ENCODE data around the gene KRT73.

Gene KRT73

DNA sequence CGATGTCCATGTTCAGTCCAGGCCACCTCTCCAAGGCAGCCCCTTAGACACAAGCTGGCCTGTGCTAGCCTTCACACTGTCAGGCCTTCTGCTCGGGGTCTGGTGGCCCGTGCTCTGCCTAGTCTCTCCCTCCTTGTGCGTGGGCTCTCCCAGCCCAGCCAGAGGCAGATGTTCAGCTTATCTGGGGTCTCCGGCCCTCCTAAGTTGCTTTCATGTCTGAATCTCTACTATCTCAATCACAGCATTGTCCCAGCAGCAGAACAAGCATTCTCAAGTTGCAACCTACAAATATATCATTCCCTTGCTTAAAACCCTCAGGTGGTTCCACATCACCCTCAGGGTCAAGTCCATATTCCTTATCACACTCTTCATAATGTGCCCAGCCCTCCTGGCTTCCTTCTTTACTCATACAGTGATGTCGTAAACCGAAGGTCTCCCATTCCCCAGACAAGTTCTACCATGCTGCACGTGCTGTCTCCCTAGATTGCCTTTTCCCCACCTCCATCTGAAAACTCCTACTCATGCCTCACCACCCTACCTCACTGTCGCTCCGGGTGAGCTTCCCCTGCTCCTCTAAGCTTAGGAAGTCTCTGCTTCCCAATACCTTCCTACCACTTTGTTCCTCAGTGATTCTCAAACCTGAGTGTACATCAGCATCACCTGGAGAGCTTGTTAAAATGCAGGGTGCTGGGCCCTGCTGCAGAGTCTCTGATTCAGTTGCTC lies 1.5 kb downstream of the KRT73 start:
- no peak for DNase-seq

DNA sequence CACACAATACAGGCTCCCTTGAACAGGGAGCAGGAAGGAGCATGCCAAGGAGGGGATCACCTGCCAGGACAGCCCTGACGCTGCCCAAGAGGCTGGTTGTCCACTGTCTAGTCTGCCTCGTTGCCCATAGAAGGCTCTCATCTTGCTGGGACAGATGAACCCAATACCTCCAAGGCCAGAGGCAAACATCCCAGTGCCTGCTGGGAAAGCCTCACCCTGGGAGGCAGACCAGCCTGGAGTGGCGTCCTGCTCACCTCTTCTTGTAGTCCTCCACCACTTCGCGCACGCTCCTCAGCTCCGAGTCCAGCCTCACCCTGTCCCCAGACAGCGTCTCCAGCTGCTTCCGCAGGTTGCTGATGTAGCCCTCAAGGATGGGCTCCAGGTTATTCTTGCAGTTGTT lies 2.4 kb downstream of the KRT73 start:
- DNase-seq = no peak

- DNase-seq = no peak
These were observed 3.0 kb downstream of the KRT73 start for GRCh38 chr12:52615208-52615868.

- no peak for DNase-seq
These were observed 3.8 kb downstream of the KRT73 start for GRCh38 chr12:52614381-52615207.

GRCh38 chr12:52613384-52614030 lies 4.9 kb downstream of the KRT73 start:
- DNase-seq = no peak

- DNase-seq = no peak
These were observed 5.7 kb downstream of the KRT73 start for GRCh38 chr12:52612431-52613383.

- no peak for DNase-seq
These were observed 7.3 kb downstream of the KRT73 start for GRCh38 chr12:52611080-52611468.

DNA sequence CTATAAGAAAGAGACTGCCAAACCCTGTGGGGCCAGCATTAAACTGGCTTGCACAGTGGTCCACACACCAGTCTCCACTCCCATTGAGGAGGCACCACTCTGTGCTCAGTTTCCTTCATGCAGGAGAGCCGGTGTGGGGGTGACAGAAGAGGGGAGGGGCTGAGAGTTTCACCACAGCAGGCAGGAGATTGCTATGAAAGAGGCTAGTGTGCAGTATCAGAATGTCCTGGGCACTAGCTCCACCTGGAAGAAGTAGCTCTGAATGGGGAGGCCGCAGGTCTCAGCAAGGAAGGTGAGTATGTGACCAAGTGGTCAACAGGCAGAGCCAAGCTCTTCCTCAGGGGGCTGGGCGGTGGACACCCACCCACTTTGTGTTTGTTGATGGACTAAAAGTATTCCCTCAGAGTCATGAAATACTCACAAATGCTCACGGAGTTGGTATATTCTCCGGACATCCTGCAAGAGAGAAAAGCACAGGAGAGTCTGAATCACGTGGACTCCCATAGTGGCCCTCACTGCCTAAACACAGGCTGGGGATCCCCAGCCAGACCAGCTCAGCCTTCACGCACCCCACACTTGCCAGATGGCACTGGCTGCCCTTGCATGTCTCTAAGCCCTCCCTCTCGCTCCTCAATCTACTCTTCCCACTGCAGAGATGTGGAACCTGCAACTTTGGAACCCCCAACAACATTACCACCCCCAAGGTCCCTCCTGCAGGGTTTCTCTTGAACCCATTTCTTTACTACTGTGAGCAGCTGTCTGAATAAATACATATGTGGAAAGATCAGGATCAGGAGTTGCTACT lies 9.3 kb downstream of the KRT73 start:
- no peak for DNase-seq

GRCh38 chr12:52608161-52608560 lies 10.2 kb downstream of the KRT73 start:
- no peak for DNase-seq

DNA sequence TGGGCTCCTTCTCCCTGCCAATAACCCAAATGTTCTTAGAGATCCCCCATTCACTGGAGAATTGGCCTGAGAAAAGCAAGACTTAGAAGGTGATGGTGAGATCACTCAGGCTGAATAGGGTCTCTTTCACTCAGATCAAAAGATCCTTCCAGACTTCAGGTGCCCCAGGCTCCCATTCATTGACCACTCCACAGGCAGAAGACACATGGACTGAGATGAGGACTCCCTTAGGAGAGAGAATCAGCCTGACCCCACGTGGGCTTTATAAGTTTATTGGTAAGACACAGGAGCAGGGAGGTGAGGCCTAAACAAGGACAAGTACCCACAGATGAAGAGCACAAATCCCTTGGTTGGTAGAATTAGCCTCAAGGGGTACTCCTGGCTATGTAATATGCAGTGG lies 11.0 kb downstream of the KRT73 start:
- no peak for DNase-seq

GRCh38 chr12:52606581-52607218 lies 11.7 kb downstream of the KRT73 start:
- no peak for DNase-seq

DNA sequence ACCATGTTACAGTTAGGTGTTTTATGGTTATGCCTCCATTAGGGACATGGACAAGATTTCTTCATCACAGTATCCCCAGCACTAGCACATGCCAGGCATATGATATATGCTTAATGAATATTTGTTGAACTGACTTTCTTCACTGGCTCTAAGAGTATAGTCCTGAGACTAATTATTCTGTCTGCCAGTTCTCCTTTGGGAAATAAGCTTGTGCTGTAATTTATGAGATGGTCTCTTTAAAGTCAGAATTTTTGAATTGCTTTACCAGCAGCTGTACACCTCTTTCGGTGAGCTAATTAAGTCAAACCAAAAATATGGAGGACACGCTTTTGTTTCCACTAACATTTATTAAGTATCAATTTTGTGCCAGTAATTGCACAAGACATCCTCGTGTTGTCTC lies 12.3 kb downstream of the KRT73 start:
- DNase-seq = no peak

DNA sequence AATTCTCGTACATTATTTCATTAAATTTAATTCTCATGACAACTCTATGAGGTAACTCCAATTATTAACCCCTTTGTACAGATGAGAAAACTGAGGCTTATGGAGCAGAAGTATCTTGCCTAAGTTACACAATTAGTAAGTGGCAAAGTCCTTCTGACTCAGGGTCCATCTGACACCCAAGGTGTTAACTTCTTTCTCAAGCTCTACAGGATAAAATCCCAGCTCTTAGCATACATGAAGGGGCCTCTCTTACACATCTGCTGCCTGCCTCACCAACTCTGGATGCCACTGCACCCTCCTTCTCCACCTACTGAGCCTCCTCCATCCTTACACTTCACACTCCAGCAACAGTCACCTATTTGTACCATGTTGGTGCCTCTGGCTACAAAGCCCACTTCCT lies 12.8 kb downstream of the KRT73 start:
- no peak for DNase-seq

GRCh38 chr12:52604859-52605258 lies 13.5 kb downstream of the KRT73 start:
- no peak for DNase-seq

DNA sequence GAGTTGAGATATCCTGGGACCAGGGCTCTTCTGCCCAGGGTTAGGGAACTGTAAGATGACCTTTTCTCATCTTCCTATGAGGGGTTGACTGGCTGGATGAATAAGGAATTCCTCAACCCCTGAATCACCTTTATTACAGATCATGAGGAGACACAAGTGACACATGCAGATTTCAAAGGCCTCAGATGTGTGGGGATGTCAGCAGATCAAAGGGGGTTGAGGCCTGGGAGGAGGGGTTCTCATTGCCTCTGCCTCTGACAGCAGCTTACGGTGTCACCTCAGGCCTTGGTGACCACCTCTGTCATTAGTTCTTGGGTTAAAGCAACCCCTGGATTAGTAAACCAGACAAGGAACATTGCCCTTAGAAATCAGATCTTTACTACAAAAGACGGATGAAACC lies 15.0 kb downstream of the KRT73 start:
- DNase-seq = no peak

DNA sequence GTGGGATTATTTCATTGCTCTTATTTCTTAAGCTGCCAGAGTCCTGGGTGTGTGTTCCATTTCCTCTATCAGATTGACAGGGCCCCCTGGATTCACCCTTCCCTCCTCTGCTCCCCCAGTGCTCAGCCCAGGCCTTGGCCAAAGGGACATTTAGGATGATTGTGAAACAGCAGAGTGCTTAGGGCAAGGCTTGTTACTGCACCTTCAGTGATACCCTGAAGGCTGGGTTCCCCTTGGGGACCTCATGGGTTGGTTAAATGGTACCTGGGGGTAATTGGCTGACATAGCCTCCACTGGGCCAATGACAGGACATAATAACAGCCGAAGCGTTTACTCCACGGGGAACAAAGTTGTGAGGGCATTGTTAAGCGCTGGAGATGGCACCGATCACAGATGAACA lies 15.8 kb downstream of the KRT73 start:
- DNase-seq = no peak

- no peak for DNase-seq
These were observed 16.7 kb downstream of the KRT73 start for GRCh38 chr12:52601671-52602070.

- no peak for DNase-seq
These were observed 17.3 kb downstream of the KRT73 start, which contains the start of gene KRT72 for GRCh38 chr12:52600941-52601481. KRT72 (minus strand) TSS chr12:52601463; CDS start chr12:52601452, 11 bp downstream.

GRCh38 chr12:52600475-52600874 lies 17.9 kb downstream of the KRT73 start:
- DNase-seq = no peak

- no peak for DNase-seq
These were observed 18.3 kb downstream of the KRT73 start for GRCh38 chr12:52600071-52600470.
